ENCODE data around the gene NTM.

DNA sequence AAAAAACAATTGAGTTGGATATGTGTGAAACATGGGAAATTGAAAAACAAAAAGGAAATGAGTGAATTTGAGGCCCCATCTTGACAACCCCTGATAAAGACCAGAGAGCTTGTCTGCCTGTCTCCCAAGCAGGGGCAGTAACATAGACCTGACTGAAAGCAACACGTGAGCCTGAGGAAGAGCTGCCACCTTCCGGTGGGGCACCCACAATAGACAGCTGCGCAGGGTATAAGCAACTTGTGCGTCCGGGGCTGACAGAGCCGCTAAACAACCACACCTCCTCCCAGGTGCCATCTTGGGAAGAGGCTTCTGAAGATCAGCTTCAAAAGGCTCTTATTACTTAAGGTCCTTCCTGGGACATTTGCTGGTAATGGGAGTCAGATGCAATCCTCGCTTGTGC lies 166.8 kb downstream of the NTM start:
- TF ChIP-seq POLR2A (IDR thresholded peaks at IDR 0.05; ENCODE audit: low read depth, low read length) (no peak), POLR2AphosphoS5 (IDR thresholded peaks at IDR 0.05; ENCODE audit: low read depth, low read length) (no peak), TAF1 (IDR thresholded peaks at IDR 0.05; ENCODE audit: low read depth, low read length) (no peak), SPI1 (IDR thresholded peaks at IDR 0.05; ENCODE audit: low read depth, low read length) (no peak)

All from GM12891 (cell line).